HS-5 (cell line): ENCODE data around the gene ZNF580.

Experiments used
- DNase-seq: peaks from one replicate; pipeline ENCODE4 v3.0.0-alpha.2; 2012; ENCODE audit warnings: low read depth

Gene ZNF580

GRCh38 chr19:55663846-55664536, 23.2 kb downstream of the ZNF580 start:
- DNase-seq = no peak

GRCh38 chr19:55666343-55667005, 25.7 kb downstream of the ZNF580 start:
- DNase-seq = no peak

GRCh38 chr19:55667006-55667381, 26.2 kb downstream of the ZNF580 start:
- DNase-seq = no peak

- DNase-seq = no peak
Measured at GRCh38 chr19:55667511-55667910, 26.7 kb downstream of the ZNF580 start.

GRCh38 chr19:55667958-55668357, 27.2 kb downstream of the ZNF580 start:
- no peak for DNase-seq

GRCh38 chr19:55668603-55669348, 28.0 kb downstream of the ZNF580 start:
- DNase-seq = no peak

GRCh38 chr19:55669418-55670279, 28.8 kb downstream of the ZNF580 start:
- DNase-seq = no peak

GRCh38 chr19:55670280-55671053, 29.7 kb downstream of the ZNF580 start:
- DNase-seq = no peak

GRCh38 chr19:55671054-55671378, 30.2 kb downstream of the ZNF580 start:
- no peak for DNase-seq

- no peak for DNase-seq
Measured at GRCh38 chr19:55672418-55672817, 31.6 kb downstream of the ZNF580 start.

- DNase-seq = no peak
Measured at GRCh38 chr19:55673465-55673864, 32.7 kb downstream of the ZNF580 start.

- no peak for DNase-seq
Measured at GRCh38 chr19:55673889-55674288, 33.1 kb downstream of the ZNF580 start.

GRCh38 chr19:55674459-55674840, 33.6 kb downstream of the ZNF580 start:
- DNase-seq = no peak

GRCh38 chr19:55674841-55675660, 34.2 kb downstream of the ZNF580 start, which contains the start of gene EPN1:
Gene EPN1 (plus strand): TSS chr19:55675226. CDS start chr19:55678628, 3,402 bp downstream.
- peak; percentile 77 for DNase-seq

- DNase-seq = no peak
Measured at GRCh38 chr19:55675661-55676354, 35.0 kb downstream of the ZNF580 start.

- no peak for DNase-seq
Measured at GRCh38 chr19:55676383-55676782, 35.6 kb downstream of the ZNF580 start.

GRCh38 chr19:55676889-55677505, 36.2 kb downstream of the ZNF580 start:
- no peak for DNase-seq

- DNase-seq = no peak
Measured at GRCh38 chr19:55677572-55678028, 36.8 kb downstream of the ZNF580 start.

- no peak for DNase-seq
Measured at GRCh38 chr19:55678121-55678671, 37.4 kb downstream of the ZNF580 start.
